Uterus (tissue), 4 donors: ENCODE measurements around the gene ORMDL2. TPM values are rescaled to one million over a fixed set of nuclear protein-coding genes. Genes with fewer than 3 reads are reported as not detected.

ENCODE experiments used
- DNase-seq, 2 donors: peaks; one replicate each; pipeline ENCODE4 v3.0.0-alpha.2; 2019 to 2020
- H3K27ac ChIP-seq, 2 donors: fragments of 200-600 bp; sonication (generic); 1 replicate in 1 of 2; 2 replicates in 1 of 2; pipeline ENCODE4 v1.5.1; 2016 to 2018
- H3K27me3 ChIP-seq, 2 donors: fragments of 200-600 bp; sonication (generic); one replicate each; pipeline ENCODE4 v1.5.1; 2018 to 2019; ENCODE audit warnings: control low read depth in 1 of 2
- H3K36me3 ChIP-seq, 2 donors: fragments of 200-600 bp; sonication (generic); one replicate each; pipeline ENCODE4 v1.5.1; 2019; ENCODE audit warnings: control low read depth in 1 of 2
- H3K4me1 ChIP-seq, 2 donors: fragments of 200-600 bp; sonication (generic); one replicate each; pipeline ENCODE4 v1.5.1; 2018 to 2019; ENCODE audit warnings: control low read depth in 1 of 2
- H3K4me3 ChIP-seq, 2 donors: fragments of 200-600 bp; sonication (generic); 1 replicate in 1 of 2; 2 replicates in 1 of 2; pipeline ENCODE4 v1.5.1; 2018 to 2019; ENCODE audit warnings: mild to moderate bottlenecking in 1 of 2
- H3K9me3 ChIP-seq, 2 donors: fragments of 200-600 bp; sonication (generic); one replicate each; pipeline ENCODE4 v1.5.1; 2019; ENCODE audit warnings: control low read depth in 1 of 2
- CTCF ChIP-seq, 4 experiments: fragments of 200-600 bp in 2 of 4; fragments of 450-650 bp in 2 of 4; sonication (generic) in 2 of 4; IDR thresholded peaks; one replicate each; pipeline ENCODE4 v1.5.1; 2016 to 2019; ENCODE audit warnings: antibody characterized with exemption in 4 of 4, mild to moderate bottlenecking in 2 of 4, moderate library complexity in 1 of 4
- POLR2A ChIP-seq, 2 donors: fragments of 450-650 bp; IDR thresholded peaks; one replicate each; pipeline ENCODE4 v1.6.1; 2016; ENCODE audit warnings: antibody characterized with exemption in 2 of 2, mild to moderate bottlenecking in 1 of 2, moderate library complexity in 1 of 2
- intact Hi-C: fragments of 100-400 bp; cut with DNase I; formaldehyde crosslinking; loops from one replicate; pipeline ENCODE4 v1.15.1; 2023; ENCODE audit warnings: low total_unique reads
- total RNA-seq, 4 donors: library from RNA; depleted of rRNA in 3 of 4; stranded (reverse); fragments of >200 nt in 3 of 4; gene quantifications; one replicate each; pipeline versions ENCODE4 v1.1.0 to v1.2.4, GENCODE V29; 2014 to 2023
- donor health status: DM: yes; HTN: yes; CAD: no.

The ORMDL2 gene
- total RNA-seq, 4 donors from 2014 or later: 1.3 to 38.6 (median 7.5) TPM

GRCh38 chr12:55844961-55845360 lies 27.1 kb downstream of the ORMDL2 start:
- Histone ChIP-seq H3K27ac (peak overlapping the region; percentile 96 to 99), H3K27me3 (no peaks in the 10 kb centered on the region), H3K36me3 (no peaks in the 10 kb centered on the region), H3K4me3 (no peak overlapping the region), H3K4me1 (peaks cover 7 to 12% of the 10 kb centered on the region in 2 donors), H3K9me3 (no peaks in the 10 kb centered on the region)
- intact Hi-C loops: no loop called here
- DNase-seq: no peak
- TF ChIP-seq CTCF (IDR thresholded peaks at IDR 0.05) (no peak), POLR2A (IDR thresholded peaks at IDR 0.05) (no peak)

- H3K4me3 ChIP-seq: no peak overlapping the region
- TF ChIP-seq POLR2A (IDR thresholded peaks at IDR 0.05) (no peak), CTCF (IDR thresholded peaks at IDR 0.05) (no peak)
- H3K4me1 ChIP-seq: peaks cover 7 to 12% of the 10 kb centered on the region in 2 donors
- intact Hi-C loops: no loop called here
- no peaks in the 10 kb centered on the region for H3K27me3 ChIP-seq
- no peak for DNase-seq
- peak overlapping the region; percentile 96 to 99 for H3K27ac ChIP-seq
- H3K36me3 ChIP-seq: no peaks in the 10 kb centered on the region
- H3K9me3 ChIP-seq: no peaks in the 10 kb centered on the region
These were observed 27.5 kb downstream of the ORMDL2 start for GRCh38 chr12:55845361-55845760.

GRCh38 chr12:55845785-55846496 lies 28.1 kb downstream of the ORMDL2 start:
- Histone ChIP-seq H3K36me3 (no peaks in the 10 kb centered on the region), H3K4me3 (no peak overlapping the region), H3K27me3 (no peaks in the 10 kb centered on the region), H3K27ac (peak overlapping the region; percentile 96 to 99), H3K4me1 (peaks cover 7 to 12% of the 10 kb centered on the region in 2 donors), H3K9me3 (no peaks in the 10 kb centered on the region)
- intact Hi-C loops: no loop called here
- no peak for TF ChIP-seq POLR2A (IDR thresholded peaks at IDR 0.05)
- TF ChIP-seq CTCF (IDR thresholded peaks at IDR 0.05): no peak
- DNase-seq: no peak

GRCh38 chr12:55847033-55847432 lies 29.2 kb downstream of the ORMDL2 start:
- Histone ChIP-seq H3K27ac (peak overlapping the region; percentile 96 to 99), H3K4me3 (no peak overlapping the region), H3K4me1 (peaks cover 7 to 12% of the 10 kb centered on the region in 2 donors), H3K9me3 (no peaks in the 10 kb centered on the region), H3K27me3 (no peaks in the 10 kb centered on the region), H3K36me3 (no peaks in the 10 kb centered on the region)
- TF ChIP-seq CTCF (IDR thresholded peaks at IDR 0.05) (no peak), POLR2A (IDR thresholded peaks at IDR 0.05) (no peak)
- DNase-seq: peak; percentile 50 to 61
- intact Hi-C loops: no loop called here

- Histone ChIP-seq H3K36me3 (no peaks in the 10 kb centered on the region), H3K4me1 (peaks cover 7 to 12% of the 10 kb centered on the region in 2 donors), H3K4me3 (peak overlapping the region in 1 of 2 donors; percentile 11), H3K9me3 (no peaks in the 10 kb centered on the region), H3K27me3 (no peaks in the 10 kb centered on the region), H3K27ac (peak overlapping the region; percentile 96 to 99)
- intact Hi-C loops: no loop called here
- peak; percentile 65 to 66 for TF ChIP-seq POLR2A (IDR thresholded peaks at IDR 0.05)
- TF ChIP-seq CTCF (IDR thresholded peaks at IDR 0.05): no peak
- DNase-seq: peak; percentile 95 to 99
These were observed 29.9 kb downstream of the ORMDL2 start for GRCh38 chr12:55847603-55848291.
